GM18511 (cell line): ENCODE measurements around the gene TSEN34.
A peak's percentile ranks its signal among the peaks of the same experiment; 100 is the strongest.
"Not testable (repeated sequence)": the region's sequence is repeated elsewhere in the genome, so short reads cannot be mapped to it uniquely, and the experiment has no call there.

Experiments
- ATAC-seq: cut with Tn5 transposase; IDR thresholded peaks from one replicate; pipeline ENCODE4 v1.9.1; 2021; ENCODE audit warnings: mild to moderate bottlenecking, moderate library complexity; ENCODE audit not compliant: unreplicated experiment

TSEN34 gene

DNA sequence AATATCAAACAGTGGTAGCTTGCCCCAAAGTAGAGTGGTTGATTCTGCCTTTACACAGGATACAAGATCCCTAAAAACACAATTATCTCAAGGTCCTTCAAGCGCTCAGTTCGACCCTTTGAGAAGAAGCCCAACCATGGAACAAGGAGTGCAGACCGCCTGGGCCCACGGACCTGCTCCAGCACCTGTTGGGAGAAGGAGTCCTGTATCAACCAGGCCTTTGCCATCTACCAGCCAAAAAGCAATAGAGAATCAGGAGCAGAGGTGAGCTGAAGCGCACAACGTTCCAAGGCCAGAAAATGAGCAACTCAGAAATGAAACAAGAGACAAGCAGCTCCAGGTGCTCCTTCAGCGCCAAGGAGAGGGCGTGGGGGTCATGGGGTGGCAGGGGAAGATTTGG is 38.0 kb downstream of the TSEN34 start:
- ATAC-seq, result no peak

DNA sequence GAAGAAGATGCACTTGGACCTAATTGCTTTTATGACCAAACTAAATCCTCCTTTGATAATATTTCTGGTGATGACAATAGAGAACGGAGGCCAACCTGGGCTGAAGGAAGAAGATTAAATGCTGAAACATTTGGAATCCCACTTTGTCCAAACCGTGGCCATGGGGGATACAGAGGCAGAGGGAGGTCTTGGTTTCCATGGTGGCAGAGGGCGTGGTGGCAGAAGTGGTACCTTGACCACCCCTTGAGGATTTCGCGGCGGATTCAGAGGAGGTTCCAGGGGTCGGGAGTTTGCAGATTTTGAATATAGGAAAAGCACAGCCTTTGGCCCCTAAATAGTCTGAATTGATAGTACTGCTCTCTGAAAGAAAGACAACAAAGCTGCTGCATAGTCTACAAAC is 38.9 kb downstream of the TSEN34 start:
- no peak for ATAC-seq

DNA sequence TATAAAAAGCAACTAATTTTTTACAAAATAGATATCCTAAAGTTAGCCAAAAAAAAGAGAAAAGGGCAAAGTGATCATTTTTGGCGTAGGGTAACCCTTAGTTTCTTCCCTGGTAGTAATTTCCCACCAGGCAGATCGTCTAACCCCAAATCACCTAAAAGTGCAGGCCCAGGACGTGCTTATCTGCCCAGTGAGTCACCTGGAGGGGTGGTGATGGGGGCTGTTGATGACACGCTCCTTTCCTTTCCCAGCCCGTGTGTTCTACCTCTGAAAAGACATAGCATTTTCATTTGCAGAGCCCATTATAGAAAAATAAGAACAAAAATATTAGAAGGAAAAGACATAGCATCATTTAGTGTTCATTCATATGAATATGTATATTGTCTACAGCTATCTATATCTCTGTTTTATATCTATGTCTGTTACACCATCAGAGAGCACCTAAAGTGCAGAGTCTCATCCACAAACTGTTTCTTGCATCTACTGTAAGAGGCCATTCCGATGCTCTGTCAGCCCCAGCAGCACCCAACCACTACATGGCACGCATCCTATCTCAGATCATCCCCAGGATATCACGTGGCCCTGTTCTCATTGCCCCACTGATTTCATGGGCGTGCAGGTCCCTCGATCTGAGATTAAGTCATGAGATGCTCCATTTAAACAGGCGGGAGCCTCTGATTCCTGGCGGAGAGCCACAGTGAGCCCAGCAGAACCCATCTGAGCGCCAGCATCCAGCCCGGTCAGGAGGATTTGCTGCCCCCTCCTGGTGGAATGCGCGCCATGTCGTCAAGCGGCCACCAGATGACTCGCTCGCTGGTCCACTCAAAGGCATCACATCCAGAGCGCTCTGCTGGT is 40.2 kb downstream of the TSEN34 start:
- peak; percentile 72 for ATAC-seq

- no peak for ATAC-seq
Measured at GRCh38 chr19:54233941-54234340, 42.8 kb downstream of the TSEN34 start.

DNA sequence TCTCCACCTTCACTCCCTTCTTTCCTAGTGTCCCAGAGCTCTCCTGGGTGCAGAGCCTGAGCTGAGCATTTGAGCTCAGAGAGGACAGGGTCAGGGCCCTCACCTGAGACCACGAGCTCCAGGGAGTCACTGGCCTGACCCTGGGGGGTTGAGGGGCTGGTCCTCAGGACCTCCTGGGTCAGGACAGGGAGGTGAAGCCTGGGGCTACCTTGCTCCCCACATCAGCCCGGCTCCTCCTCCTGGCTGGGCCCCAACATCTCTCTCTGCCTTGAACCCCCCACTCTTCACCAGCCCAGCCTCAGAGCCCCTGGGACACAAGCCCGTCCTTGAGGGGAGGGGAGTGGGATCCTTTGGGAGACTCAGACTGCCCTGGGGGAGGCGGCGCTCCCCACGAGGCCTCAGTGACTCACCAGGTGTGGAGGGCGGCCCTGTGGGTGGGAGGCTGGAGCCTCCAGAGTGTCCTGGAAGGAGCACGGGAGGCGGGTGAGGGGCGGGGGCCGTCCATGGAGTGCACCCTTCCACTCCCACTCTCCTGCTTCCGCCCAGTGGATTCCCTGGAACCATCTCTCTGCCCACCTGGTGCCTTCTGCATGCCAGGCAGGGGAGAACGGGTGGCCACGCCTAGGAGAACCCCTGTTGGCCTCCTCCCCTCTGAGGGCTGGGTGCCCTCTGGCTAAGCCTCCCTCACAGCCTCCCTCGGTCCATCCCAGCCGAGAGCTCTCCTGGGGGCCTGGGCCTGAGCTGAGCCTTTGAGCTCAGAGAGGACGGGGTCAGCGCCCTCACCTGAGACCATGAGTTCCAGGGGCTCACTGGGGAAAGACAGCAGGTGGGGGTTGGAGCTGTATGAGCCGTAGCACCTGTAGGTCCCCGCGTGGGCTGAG is 48.6 kb downstream of the TSEN34 start:
- not testable (repeated sequence) for ATAC-seq

GRCh38 chr19:54240372-54241336 is 49.5 kb downstream of the TSEN34 start:
- ATAC-seq, result not testable (repeated sequence)

DNA sequence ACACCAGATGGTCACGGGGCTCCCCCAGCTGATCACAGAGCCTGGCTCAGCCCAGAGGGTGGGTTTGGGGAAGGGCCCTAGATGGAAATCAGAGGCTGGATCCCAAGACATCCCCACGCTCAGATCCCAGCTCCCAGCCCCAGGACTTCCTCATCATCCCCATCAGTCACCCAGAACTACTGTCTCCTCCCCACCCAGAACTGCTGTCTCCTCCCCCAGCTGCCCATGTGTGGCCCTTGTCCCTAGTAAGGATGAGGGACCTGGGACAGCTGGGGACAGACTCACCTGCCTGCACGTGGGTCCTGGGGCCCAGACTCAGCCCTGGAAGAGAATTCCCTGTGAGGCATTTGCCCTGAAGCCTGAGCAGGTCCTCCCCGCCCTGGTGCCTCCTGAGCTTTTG is 51.1 kb downstream of the TSEN34 start:
- not testable (repeated sequence) for ATAC-seq

GRCh38 chr19:54242646-54243045 is 51.5 kb downstream of the TSEN34 start, which contains the start of gene LILRA6:
Gene LILRA6, minus strand, starts transcription at chr19:54242790.
- not testable (repeated sequence) for ATAC-seq

GRCh38 chr19:54243809-54244208 is 52.7 kb downstream of the TSEN34 start:
- not testable (repeated sequence) for ATAC-seq
